Activated CD4-positive, alpha-beta T cell treated with anti-CD3 and anti-CD28 coated beads for 36 hours (primary cell): ENCODE measurements around the gene NCOA6. TPM values are rescaled to one million over a fixed set of nuclear protein-coding genes. Genes with fewer than 3 reads are reported as not detected.
"Not testable (repeated sequence)": the region's sequence is repeated elsewhere in the genome, so short reads cannot be mapped to it uniquely, and the experiment has no call there.

ENCODE experiments used
- ATAC-seq: fragments of 200-7000 bp; cut with Tn5 transposase; one replicate; pipeline ENCODE4 v1.10.0; 2021; ENCODE audit warnings: mild to moderate bottlenecking, moderate library complexity
- CTCF ChIA-PET: fragments of 350-600 bp; sonication (Branson Sonifier 250); formaldehyde crosslinking; loops from one replicate; lab custom pipeline; 2021; ENCODE audit warnings: antibody characterized with exemption; lab: Charles Lee
- POLR2A ChIA-PET: fragments of 350-600 bp; sonication (Branson Sonifier 250); formaldehyde crosslinking; loops from one replicate; lab custom pipeline; 2021; ENCODE audit warnings: antibody characterized with exemption, inconsistent platforms; lab: Charles Lee
- DNase-seq: peaks from one replicate; pipeline ENCODE4 v3.0.0-alpha.2; 2020
- H3K27ac Mint-ChIP-seq: one replicate; pipeline ENCODE4 v1.8.0; 2021; ENCODE audit warnings: mixed read lengths
- H3K27me3 Mint-ChIP-seq: one replicate; pipeline ENCODE4 v1.8.0; 2021; ENCODE audit warnings: mixed read lengths
- H3K36me3 Mint-ChIP-seq: one replicate; pipeline ENCODE4 v1.8.0; 2021; ENCODE audit warnings: low read depth, mixed read lengths
- H3K4me1 Mint-ChIP-seq: one replicate; pipeline ENCODE4 v1.8.0; 2021; ENCODE audit warnings: mixed read lengths
- H3K4me3 Mint-ChIP-seq: one replicate; pipeline ENCODE4 v1.8.0; 2021; ENCODE audit warnings: mild to moderate bottlenecking, moderate library complexity, mixed read lengths
- H3K9me3 Mint-ChIP-seq: one replicate; pipeline ENCODE4 v1.8.0; 2021; ENCODE audit warnings: low read depth, mixed read lengths
- intact Hi-C, 2 experiments: fragments of 100-400 bp; cut with DNase I in 1 of 2; cut with micrococcal nuclease in 1 of 2; formaldehyde crosslinking; loops; one replicate each; pipeline versions ENCODE4 v1.14.2 to v1.15.1; 2022 to 2024; cut with DNase I, micrococcal nuclease
- total RNA-seq, 2 experiments: library from RNA; stranded (reverse); gene quantifications; one replicate each; pipeline ENCODE4 v1.2.3, GENCODE V29; 2021

The NCOA6 gene
- total RNA-seq, 2 experiments from 2014 or later, result 20.3 to 31.1 TPM

GRCh38 chr20:34719242-34720017, 106.0 kb downstream of the NCOA6 start:
- H3K4me3 Mint-ChIP-seq, DNase-seq, H3K27me3 Mint-ChIP-seq, H3K9me3 Mint-ChIP-seq, intact Hi-C loops, POLR2A ChIA-PET, H3K27ac Mint-ChIP-seq: not testable (repeated sequence)
- peak; percentile 78 for ATAC-seq
- CTCF ChIA-PET, result interaction anchor here (0.7 to 0.9 kb wide), 4 partner anchors 9 to 246 kb away, joined by 3 to 5 read pairs (median 4); no protein-coding TSS in a partner anchor
- Mint-ChIP-seq H3K36me3 (peaks cover 24% of the 10 kb centered on the region), H3K4me1 (peaks cover 20% of the 10 kb centered on the region)

GRCh38 chr20:34717230-34718095, 108.0 kb downstream of the NCOA6 start:
- DNase-seq, result no peak
- H3K9me3 Mint-ChIP-seq, result no peaks in the 10 kb centered on the region
- intact Hi-C loops, result no loop called here
- no peaks in the 10 kb centered on the region for H3K27me3 Mint-ChIP-seq
- POLR2A ChIA-PET, result no interaction called here
- CTCF ChIA-PET, result no interaction called here
- no peak overlapping the region for H3K4me3 Mint-ChIP-seq
- H3K4me1 Mint-ChIP-seq, result peaks cover 28% of the 10 kb centered on the region
- peaks cover 29% of the 10 kb centered on the region for H3K36me3 Mint-ChIP-seq
- ATAC-seq, result no peak
- peak overlapping the region; percentile 25 for H3K27ac Mint-ChIP-seq

GRCh38 chr20:34716921-34717229, 108.6 kb downstream of the NCOA6 start:
- no peak for ATAC-seq
- CTCF ChIA-PET, result interaction anchor here (1.0 kb wide), 1 partner anchor 27 kb away, joined by 4 read pairs; no protein-coding TSS in a partner anchor
- Mint-ChIP-seq H3K4me3 (no peak overlapping the region), H3K27me3 (no peaks in the 10 kb centered on the region), H3K36me3 (peaks cover 29% of the 10 kb centered on the region), H3K9me3 (no peaks in the 10 kb centered on the region), H3K4me1 (peaks cover 28% of the 10 kb centered on the region), H3K27ac (no peak overlapping the region)
- POLR2A ChIA-PET, result no interaction called here
- intact Hi-C loops, result no loop called here
- no peak for DNase-seq

GRCh38 chr20:34715384-34715783, 110.1 kb downstream of the NCOA6 start:
- H3K27ac Mint-ChIP-seq, result no peak overlapping the region
- ATAC-seq (no peak), DNase-seq (no peak)
- ChIA-PET POLR2A (no interaction called here), CTCF (interaction anchor here (0.6 to 0.7 kb wide), 2 partner anchors 10 to 81 kb away, joined by 3 to 4 read pairs; no protein-coding TSS in a partner anchor)
- H3K36me3 Mint-ChIP-seq, result peaks cover 22% of the 10 kb centered on the region
- intact Hi-C loops, result no loop called here
- peaks cover 29% of the 10 kb centered on the region for H3K4me1 Mint-ChIP-seq
- no peaks in the 10 kb centered on the region for H3K9me3 Mint-ChIP-seq
- H3K4me3 Mint-ChIP-seq, result no peak overlapping the region
- H3K27me3 Mint-ChIP-seq, result peaks cover 2% of the 10 kb centered on the region

- CTCF ChIA-PET, result interaction anchor here (0.8 to 1.5 kb wide), 5 partner anchors 9 to 401 kb away, joined by 3 to 4 read pairs (median 3); no protein-coding TSS in a partner anchor
- H3K4me3 Mint-ChIP-seq, intact Hi-C loops, H3K27ac Mint-ChIP-seq, H3K27me3 Mint-ChIP-seq, DNase-seq, H3K9me3 Mint-ChIP-seq, ATAC-seq: not testable (repeated sequence)
- POLR2A ChIA-PET, result interaction anchor here (0.5 to 0.8 kb wide), 2 partner anchors 170 to 173 kb away, joined by 3 to 4 read pairs; no protein-coding TSS in a partner anchor
- Mint-ChIP-seq H3K36me3 (peaks cover 20% of the 10 kb centered on the region), H3K4me1 (peaks cover 20% of the 10 kb centered on the region)
These were observed 111.4 kb downstream of the NCOA6 start for GRCh38 chr20:34713944-34714515.

- H3K4me1 Mint-ChIP-seq, result peaks cover 24% of the 10 kb centered on the region
- CTCF ChIA-PET, result interaction anchor here (0.8 to 1.5 kb wide), 5 partner anchors 9 to 400 kb away, joined by 3 to 4 read pairs (median 3); no protein-coding TSS in a partner anchor
- peaks cover 4% of the 10 kb centered on the region for H3K27me3 Mint-ChIP-seq
- H3K36me3 Mint-ChIP-seq, result peaks cover 17% of the 10 kb centered on the region
- DNase-seq (peak; percentile 37), ATAC-seq (peak; percentile 26)
- H3K9me3 Mint-ChIP-seq, result no peaks in the 10 kb centered on the region
- H3K27ac Mint-ChIP-seq, result peak overlapping the region; percentile 0
- intact Hi-C loops, result no loop called here
- POLR2A ChIA-PET, result interaction anchor here (0.5 to 0.8 kb wide), 2 partner anchors 169 to 173 kb away, joined by 3 to 4 read pairs; no protein-coding TSS in a partner anchor
- H3K4me3 Mint-ChIP-seq, result no peak overlapping the region
These were observed 112.1 kb downstream of the NCOA6 start for GRCh38 chr20:34713194-34713943.

GRCh38 chr20:34712525-34713192, 112.8 kb downstream of the NCOA6 start:
- Mint-ChIP-seq H3K27ac (no peak overlapping the region), H3K27me3 (peaks cover 4% of the 10 kb centered on the region), H3K4me3 (no peak overlapping the region), H3K9me3 (no peaks in the 10 kb centered on the region), H3K4me1 (peaks cover 22% of the 10 kb centered on the region), H3K36me3 (peaks cover 17% of the 10 kb centered on the region)
- ChIA-PET POLR2A (no interaction called here), CTCF (interaction anchor here (1.0 to 1.5 kb wide), 4 partner anchors 10 to 176 kb away, joined by 3 to 4 read pairs (median 4); no protein-coding TSS in a partner anchor)
- ATAC-seq (no peak), DNase-seq (no peak)
- intact Hi-C loops, result no loop called here

- H3K4me1 Mint-ChIP-seq, result peaks cover 18% of the 10 kb centered on the region
- CTCF ChIA-PET, result interaction anchor here (1.5 kb wide), 1 partner anchor 58 kb away, joined by 3 read pairs; no protein-coding TSS in a partner anchor
- no peak for DNase-seq
- no peaks in the 10 kb centered on the region for H3K9me3 Mint-ChIP-seq
- H3K4me3 Mint-ChIP-seq, result no peak overlapping the region
- no peak overlapping the region for H3K27ac Mint-ChIP-seq
- ATAC-seq, result no peak
- H3K27me3 Mint-ChIP-seq, result peaks cover 4% of the 10 kb centered on the region
- POLR2A ChIA-PET, result interaction anchor here (0.5 kb wide), 1 partner anchor 349 kb away, joined by 6 read pairs; the partner anchor contains the start of gene ITCH
- intact Hi-C loops, result no loop called here
- peaks cover 12% of the 10 kb centered on the region for H3K36me3 Mint-ChIP-seq
These were observed 113.5 kb downstream of the NCOA6 start for GRCh38 chr20:34711813-34712430.

GRCh38 chr20:34710861-34711574, 114.4 kb downstream of the NCOA6 start:
- DNase-seq (no peak), ATAC-seq (no peak)
- POLR2A ChIA-PET, result interaction anchor here (0.6 kb wide), 1 partner anchor 405 kb away, joined by 8 read pairs; no protein-coding TSS in a partner anchor
- CTCF ChIA-PET, result interaction anchor here (0.5 to 1.2 kb wide), 3 partner anchors 9 to 173 kb away, joined by 3 to 5 read pairs (median 3); no protein-coding TSS in a partner anchor
- Mint-ChIP-seq H3K4me3 (peak overlapping the region; percentile 78), H3K27ac (no peak overlapping the region), H3K9me3 (no peaks in the 10 kb centered on the region), H3K4me1 (peaks cover 18% of the 10 kb centered on the region), H3K27me3 (peaks cover 4% of the 10 kb centered on the region), H3K36me3 (peaks cover 12% of the 10 kb centered on the region)
- intact Hi-C loops, result no loop called here
